Measurements from ENCODE around the gene RSRC1.
"Not testable (repeated sequence)": the region's sequence is repeated elsewhere in the genome, so short reads cannot be mapped to it uniquely, and the experiment has no call there.

Gene RSRC1

DNA sequence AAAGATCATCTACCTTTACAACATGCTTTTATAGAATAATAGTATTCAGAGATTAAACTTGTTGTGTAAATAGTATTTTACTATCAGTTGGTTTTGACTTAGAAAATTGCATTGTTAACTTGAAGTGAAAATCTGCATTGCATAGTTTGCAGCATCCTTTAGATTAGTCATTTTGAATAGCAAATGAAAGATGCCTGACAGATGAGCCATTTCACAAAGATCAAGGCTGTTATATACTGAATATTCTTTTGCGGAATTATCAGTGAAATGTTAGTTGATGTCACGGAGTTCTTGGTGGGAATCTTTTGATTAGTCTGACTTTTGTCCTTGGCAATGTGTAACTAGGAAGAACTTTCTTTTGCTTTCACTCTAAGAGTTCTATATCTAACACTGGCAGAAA, 24.5 kb downstream of the RSRC1 start:
- DNase-seq = no peak

DNA sequence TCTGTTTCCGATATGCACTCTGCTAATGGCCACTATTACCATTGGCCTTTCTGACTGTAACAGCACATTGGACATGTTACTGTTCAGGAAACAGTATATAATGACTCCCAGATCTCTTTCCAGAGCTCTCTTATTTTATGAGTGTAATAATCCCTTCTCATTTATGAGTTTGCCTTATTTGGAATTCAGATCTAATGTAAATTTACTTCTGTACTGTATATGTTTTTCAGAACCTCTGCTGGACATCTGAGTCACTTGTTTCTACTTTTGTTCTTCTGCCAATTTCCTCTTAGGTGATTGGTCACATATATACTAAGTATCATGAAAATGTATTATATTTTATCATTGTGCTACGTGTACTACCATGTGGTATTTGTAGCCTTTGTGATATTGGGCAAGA, 30.5 kb downstream of the RSRC1 start:
- DNase-seq = no peak

DNA sequence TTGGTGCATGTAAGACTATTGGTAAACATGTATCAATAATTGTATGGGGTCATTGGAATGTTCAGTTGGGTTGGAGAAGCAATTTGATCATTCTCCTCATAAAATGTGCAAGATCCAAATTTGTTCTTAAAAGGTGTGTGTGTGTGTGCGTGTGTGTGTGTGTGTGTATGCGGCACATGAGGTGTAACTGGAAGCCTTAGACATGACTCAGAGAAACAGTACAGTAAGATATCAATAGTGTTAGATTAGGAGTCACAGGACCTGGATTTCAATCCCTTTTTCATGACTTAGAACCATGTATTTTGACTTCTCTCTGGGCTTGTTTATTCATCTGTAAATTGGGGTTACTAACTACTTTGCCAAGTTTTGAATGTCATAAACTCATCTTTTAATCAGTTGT, 38.3 kb downstream of the RSRC1 start:
- peak; percentile 15 for DNase-seq

DNA sequence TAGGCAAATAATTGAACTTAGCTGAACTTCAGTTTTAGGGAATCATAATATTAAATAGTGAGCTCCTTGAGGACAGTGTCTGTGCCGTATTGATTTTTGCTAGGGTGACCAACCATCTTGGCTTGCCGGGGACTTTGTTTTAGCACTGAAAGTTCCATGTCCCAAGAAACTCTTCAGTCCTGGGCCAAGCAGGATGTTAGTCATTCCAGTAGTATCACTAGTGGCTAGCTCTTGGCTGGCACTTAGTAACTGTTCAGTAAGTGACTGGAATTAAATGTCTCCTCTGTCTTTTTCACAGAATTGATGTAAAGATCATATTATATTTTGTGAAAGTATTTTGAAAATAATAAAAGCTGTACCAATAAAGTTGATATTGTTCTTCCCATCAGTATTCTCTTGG, 42.3 kb downstream of the RSRC1 start:
- peak; percentile 11 for DNase-seq

DNA sequence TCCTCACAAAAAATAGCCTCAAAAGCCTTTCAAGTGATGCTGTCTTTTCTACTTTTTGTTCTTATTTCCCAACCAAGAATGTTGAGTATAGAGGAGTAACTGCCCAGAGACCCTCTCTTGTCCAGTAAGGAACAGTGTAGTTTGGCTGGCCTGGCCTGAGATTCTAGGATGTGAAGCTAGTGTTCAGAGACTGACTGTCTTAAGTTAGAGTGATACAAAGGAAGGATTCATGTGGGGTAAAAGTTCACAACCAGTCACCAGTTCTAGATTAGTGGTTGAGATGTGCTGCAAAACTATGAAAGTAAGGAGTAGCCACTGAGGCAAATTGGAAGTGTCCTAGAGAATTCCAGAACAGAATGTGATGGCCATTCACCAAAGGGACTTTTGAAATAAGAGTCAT, 49.1 kb downstream of the RSRC1 start:
- DNase-seq = no peak

DNA sequence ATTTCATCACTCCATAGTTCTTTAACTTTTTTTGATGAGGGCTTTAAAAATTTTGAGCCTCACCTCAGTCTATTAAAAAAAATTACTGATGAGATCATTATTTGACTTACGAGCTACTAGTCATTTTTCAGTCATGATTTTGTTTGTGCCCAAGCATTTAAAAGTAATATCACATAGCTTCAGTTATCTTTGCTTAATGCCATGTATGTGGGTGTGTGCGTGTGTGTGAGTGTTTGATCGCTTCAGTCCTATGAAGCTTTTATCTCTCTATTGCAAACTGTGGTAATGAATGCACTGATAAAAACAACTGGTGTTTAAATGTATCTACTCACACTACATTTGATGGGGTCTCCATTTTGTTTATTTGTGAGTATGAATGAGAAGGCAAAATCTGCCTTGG, 49.8 kb downstream of the RSRC1 start:
- no peak for DNase-seq

DNA sequence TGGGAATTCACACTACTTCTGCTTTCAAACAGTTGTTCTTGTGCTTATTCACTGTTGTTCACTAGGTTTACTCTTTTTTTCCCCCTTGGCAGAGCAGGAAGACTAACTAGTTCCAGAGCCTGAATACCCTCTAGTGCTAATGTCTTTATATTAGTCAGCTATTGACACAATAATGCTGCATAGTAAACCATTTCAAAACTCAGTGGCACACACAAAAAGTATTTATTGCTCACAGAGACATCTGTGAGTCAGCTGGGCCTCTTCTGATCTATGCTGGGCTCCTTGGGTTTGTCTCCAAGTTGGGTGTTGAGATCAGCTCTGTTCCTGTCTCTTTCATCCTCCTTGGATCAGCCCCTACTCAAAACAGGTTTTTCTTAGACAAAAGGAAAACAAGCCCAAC, 51.1 kb downstream of the RSRC1 start:
- peak; percentile 47 for DNase-seq

DNA sequence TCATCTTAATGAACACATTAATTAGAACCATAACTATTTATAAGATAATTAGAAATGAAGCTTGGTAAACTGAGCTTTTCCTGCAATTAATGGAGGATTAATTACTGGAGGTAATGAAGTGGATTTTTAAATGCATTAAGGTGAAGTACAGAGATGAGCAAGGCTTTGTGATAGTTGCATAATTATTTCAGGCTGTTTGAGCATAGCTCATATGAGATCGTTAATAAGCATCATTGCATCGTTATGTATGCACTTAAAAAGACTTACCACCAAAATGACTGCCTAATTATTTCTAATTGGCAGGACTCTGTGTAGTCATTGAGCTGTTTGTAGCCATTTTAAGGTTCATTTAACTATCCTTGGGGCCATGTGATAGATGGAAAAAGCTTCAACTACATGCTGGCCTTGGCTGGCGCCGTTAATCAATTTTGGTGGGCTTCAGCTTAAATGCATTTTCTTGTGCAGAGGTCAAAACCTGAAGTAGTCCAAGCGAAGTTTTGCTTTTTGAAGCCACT, 55.3 kb downstream of the RSRC1 start:
- no peak for DNase-seq

DNA sequence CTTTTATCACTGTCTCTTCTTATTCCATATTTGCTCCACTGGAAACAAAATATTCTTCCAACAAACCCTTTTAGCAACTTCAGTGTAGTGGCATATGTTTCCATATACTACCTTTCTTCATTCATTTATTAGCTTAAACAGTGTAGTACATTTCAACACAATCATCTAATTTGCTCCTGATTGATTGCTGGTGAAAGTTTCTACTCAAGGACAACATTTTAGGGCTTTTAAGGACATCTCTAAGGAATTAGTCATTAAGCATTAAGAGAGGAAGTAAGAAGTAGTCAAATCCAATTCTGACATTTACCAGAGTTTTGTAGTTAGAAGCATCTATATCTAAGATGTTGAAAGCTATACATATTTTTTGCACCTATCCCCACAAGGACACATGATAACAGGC, 55.8 kb downstream of the RSRC1 start:
- DNase-seq = no peak

DNA sequence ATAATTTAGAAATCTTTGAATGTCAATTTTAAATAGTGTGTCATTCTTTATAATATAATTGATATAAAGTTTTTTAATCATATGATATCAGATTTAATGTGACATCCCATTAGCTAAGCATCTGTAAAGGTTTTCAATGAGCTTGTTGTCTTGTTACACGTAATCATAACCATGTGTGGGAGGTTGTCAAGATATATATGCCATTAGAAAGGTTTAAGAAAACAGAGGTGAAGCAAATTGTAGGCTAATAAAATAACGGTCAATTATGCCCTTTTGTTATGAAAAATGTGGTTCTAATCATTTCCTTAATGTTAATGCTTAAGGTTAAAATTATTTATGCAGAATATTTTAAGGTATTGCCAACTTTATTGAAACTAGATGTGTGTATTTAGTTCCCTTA, 56.3 kb downstream of the RSRC1 start:
- no peak for DNase-seq

DNA sequence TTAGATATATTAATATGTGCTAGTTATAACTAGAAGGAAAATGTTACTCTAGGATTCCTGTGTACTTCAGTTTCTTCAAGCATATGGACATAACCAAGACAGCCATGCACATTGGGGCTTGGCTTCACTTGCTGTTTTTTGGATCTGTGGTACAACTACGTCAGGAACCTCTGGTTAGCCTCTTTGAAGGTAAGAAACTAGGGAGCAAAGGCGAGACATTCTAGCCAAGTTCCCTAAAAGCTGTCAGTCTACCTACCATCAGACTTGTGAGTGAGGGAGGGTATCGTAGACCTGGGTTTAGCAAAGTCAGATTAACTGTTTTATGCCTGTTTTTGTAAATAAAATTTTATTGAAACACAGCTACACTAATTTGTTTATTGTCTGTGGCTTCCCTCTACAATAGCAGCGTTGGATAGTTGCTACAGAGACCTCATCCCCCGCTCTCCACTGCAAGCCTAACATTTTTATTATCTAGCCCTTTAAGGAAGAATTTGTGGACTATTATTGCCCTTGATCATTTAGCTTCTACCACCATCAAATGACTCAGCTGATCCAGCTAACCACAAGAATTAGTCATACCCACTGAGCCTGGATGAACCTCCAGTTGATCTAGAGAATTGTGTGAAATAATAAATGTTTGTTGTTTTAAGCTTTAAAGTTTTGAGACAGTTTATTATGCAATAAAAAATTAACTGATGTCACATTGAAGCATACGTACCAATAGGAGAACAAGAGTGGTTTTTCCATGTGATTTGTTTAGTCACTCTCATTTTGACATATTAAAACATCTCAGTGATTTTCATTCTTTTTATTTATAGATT, 58.1 kb downstream of the RSRC1 start:
- peak; percentile 96 for DNase-seq

DNA sequence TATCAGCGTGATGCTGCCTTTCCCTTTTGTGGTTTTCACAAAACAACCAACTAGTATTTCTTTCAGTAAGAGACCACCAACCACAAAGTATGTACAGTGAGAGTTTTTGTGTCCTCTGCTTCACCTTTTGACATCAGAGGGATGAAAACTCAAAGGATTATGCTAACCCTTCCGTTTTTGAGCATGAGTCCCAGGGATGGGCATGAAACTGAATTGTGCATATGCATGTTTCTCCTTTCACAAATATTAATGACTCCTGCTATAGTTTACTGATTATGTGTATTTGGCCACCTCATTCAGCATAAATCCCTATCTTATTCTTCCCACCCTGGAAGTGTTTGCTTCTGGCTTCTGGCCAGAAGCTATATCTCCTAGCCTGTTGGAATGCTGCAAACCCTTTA, 59.2 kb downstream of the RSRC1 start:
- DNase-seq = peak; percentile 67

DNA sequence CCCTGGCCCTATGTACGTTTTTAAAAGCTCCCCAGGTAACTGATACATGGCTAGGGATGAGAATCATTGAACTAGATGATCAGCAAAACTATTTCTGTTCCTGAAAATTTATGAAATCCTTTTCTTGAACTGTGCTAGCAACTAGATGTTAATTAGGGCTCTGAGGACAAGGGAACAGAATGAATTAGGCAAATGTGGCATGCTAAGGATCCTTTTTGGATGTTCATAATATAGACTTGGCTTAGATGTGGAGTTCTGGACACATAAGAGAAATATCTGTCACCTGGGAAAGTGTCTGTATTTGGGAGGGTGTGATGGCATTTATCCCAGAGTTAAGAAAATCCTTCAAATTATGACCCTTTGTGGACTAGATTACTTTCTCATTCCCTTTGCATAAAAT, 71.2 kb downstream of the RSRC1 start:
- DNase-seq = no peak

DNA sequence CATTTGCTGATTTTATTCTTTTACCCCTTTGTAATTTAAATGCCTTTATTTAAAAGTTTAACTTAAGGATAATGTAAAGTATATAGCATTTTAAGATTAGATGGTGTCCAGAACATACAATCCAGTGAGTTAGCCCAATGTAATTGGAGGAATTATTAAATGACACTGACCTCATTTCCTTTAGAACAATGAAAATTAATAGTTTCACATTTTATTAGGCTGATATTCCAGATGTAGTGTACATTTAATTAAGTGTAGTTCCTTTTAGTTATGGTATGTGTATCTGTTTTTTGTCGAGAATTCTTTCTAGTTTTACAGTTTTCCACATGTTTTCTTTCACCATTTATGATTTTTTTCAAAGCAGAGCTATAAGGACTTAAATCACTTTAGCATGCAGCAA, 75.8 kb downstream of the RSRC1 start:
- DNase-seq = no peak

DNA sequence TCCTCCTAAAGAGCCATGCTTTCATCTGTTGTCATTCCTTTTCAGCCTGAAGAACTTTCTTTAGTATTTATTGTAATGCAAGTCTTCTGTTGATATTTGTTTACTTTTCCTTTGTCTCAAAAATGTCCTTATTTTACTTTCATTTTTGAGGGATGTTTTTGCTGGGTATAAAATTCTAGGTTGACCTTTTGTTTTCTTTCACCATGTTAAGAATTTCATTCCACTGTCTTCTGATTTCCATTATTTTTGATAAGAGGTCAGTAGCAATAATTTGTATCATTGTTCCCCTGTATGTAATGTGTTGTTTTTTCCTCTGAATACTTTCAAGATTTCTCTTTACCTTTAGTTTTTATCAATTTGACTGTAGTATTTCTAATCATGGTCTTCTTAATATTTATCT, 91.1 kb downstream of the RSRC1 start:
- DNase-seq = no peak

DNA sequence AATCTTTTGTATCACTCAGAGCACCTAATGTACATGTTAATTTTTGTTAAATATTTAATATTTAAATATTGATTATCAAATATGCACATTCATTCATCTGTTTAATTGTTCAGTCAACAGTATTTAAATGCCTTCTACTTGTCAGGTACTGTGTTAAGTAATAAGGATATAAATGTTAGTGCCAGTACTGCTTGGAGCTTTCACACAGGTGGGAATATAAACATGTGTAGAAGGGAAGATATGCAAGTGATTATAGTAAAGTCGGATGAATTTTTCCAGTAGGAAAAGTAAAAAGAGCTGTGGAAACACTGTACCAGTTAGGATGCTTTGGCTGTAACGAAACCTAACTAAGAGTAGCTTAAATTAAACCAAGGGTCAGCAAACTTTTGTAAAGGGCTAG, 95.4 kb downstream of the RSRC1 start:
- DNase-seq = no peak

DNA sequence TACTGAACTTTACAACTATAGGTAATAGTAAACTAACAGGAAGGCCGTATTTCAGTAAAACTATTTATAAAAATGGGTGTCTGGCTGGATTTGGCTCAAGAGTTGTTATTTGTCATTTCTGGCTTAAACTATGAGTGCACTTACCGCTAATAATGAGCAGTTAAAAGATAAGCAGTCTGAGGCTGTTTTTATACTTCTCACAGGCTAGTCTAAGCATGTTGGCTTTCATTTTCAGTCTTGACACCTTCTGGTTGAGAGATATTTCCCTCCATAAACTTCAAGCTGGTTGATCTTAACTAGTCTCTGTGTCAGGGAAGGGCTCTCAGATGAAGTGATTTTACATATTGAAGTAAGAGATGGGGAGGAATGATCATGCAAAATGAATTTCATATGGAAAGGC, 96.1 kb downstream of the RSRC1 start:
- no peak for DNase-seq

DNA sequence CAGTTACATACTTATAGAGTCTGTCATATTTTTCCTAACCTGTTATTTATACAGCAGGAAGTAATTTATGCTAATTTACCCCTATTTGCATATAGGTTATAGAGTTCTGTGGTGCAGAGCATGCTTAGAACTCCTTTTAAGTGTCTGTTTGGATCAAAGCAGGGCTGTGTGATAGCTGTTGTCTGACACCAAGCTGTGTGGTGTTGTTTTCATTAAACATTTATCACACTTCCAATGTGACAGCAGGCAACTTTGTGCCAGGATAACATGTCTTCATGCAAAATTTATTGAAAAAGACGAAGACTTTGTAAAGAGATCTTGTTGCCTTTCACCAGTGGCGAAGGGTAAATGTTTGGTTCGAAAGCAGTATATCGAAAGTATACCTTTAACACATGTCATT, 100.2 kb downstream of the RSRC1 start:
- DNase-seq = no peak

DNA sequence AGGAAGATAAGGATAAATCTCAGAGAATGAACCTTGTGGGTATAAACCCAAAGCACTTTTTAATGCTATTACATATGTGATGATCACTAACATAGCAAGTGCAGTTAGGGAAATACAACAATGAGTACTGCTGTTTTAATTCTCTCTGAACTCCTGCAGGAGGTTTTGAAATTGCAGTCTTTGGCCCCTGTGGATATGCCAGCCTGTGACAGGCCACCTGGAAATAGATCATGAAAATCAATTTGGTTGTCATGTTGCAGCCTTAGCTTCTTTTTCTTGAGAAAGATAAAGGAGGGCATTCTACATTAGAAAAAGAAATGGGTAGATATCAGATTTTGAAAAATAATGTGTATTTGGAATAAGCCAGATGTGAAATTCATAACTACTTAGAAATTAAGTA, 103.6 kb downstream of the RSRC1 start:
- no peak for DNase-seq

DNA sequence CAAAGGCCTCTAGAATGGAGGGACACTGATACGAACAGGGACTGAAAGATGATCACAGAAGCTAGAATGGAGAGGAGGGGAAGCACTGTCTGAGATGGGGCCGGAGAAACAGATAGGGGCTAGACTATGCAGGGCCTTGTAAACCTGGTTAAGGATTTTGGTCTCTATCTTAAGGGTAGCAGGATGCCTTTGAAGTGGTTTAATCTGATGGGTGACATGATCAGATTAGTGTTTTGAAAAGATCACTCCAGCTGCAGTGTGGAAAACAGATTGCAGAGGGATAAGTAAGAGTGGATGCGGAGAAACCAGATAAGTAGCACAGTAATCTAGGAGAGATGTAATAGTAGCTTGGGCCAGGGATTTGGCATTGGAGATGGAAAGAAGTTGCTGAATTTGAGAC, 108.1 kb downstream of the RSRC1 start:
- no peak for DNase-seq

DNA sequence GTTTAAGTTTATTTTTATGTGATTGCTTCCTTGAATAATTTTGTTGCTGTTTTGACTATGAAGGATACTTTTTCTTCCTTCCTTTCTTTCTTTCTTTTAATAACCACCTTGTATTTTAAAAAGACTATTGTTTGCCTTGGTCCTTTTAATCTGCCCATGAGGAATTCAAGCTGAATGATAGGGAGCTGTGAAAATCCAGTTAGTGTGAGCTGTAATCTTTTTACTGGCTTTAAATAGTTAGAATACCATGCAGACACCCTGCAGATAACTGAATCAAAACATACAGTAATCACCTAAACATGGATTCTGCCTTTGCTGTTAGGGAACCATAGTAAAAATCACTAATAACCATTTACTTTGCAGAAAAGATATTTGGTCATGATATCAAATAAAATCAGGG, 110.7 kb downstream of the RSRC1 start:
- no peak for DNase-seq

DNA sequence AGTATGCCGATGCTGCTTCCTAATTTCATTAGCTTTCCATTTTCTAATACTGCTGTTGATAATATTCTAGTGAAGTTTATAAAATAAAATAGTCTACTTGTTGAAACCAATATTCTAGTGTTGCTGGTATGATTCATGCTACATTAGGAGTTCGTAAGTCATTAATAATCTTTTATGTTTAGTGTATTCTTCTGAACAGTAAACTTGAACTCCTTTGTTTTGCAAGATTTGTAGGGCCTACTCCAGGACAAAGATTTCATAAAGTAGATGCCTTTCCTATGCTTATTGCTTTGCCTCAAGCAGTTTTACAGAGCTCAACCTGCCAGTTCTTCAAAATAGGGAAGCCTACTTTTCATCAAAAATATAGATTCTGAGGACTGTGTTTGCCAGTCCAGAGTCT, 111.5 kb downstream of the RSRC1 start:
- DNase-seq = no peak

DNA sequence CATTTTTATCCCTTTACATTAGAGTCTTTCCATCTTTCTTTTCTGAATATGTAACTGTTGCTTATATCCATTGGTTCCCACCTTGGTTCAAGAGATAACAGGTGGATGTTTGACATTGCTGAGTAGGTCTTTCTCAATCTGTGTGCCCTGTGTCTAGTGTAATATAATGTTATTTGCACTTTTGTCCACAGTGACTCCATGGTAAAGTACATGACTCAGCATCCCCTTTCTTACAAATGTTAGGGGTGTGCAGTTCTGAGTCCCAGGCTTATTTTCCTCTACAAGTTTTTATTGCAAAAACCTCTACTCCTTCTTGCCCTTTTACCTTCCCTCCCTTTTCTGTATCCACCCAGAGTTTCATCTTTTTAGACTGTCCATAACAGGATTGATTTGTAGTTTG, 116.5 kb downstream of the RSRC1 start:
- no peak for DNase-seq

DNA sequence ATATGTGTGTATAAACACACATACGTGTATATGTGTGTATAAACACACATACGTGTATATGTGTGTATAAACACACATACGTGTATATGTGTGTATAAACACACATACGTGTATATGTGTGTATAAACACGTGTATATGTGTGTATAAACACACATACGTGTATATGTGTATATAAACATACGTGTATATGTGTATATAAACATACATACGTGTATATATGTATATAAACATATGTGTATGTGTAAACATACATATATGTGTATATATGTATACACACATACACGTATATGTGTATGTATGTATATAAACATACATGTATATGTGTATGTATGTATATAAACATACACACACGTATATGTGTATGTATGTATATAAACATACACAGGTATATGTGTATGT, 119.1 kb downstream of the RSRC1 start:
- not testable (repeated sequence) for DNase-seq

DNA sequence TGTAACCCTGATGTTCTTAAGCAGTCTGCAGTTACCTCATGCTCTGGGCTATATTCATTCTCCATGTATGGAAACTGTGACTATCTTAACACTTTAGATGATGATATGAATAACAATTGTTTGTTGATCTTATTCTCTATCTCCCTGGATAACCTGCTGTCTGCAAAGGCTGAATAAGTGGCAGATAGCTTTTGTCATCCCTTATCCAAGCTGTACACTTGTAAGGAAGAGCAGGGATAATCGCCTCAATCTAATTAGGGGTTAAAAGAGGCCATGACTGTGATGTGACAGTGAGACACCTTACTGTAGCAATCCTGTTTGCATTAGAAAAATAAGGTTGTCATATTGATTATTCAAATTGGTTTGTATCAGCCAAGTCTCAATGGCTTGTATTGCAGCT, 123.9 kb downstream of the RSRC1 start:
- no peak for DNase-seq
